OCI-LY1 (cell line): Measurements from ENCODE around the gene HGFAC.

Experiments
- EZH2 ChIP-seq: fragments of 200-600 bp; sonication (generic), shearing (Covaris generic); IDR thresholded peaks from 2 replicates; pipeline ENCODE4 v1.8.0; 2017; ENCODE audit warnings: borderline replicate concordance, mixed run types, mild to moderate bottlenecking, antibody characterized with exemption, low read length, moderate library complexity, mixed read lengths
- TF ChIP-seq, protein P1 (sequence below): fragments of 200-600 bp; sonication (generic), shearing (Covaris generic); IDR thresholded peaks from 2 replicates; pipeline ENCODE4 v1.5.1; 2017; ENCODE audit warnings: mild to moderate bottlenecking, antibody characterized with exemption, low read length, moderate library complexity, mixed read lengths

DNA sequence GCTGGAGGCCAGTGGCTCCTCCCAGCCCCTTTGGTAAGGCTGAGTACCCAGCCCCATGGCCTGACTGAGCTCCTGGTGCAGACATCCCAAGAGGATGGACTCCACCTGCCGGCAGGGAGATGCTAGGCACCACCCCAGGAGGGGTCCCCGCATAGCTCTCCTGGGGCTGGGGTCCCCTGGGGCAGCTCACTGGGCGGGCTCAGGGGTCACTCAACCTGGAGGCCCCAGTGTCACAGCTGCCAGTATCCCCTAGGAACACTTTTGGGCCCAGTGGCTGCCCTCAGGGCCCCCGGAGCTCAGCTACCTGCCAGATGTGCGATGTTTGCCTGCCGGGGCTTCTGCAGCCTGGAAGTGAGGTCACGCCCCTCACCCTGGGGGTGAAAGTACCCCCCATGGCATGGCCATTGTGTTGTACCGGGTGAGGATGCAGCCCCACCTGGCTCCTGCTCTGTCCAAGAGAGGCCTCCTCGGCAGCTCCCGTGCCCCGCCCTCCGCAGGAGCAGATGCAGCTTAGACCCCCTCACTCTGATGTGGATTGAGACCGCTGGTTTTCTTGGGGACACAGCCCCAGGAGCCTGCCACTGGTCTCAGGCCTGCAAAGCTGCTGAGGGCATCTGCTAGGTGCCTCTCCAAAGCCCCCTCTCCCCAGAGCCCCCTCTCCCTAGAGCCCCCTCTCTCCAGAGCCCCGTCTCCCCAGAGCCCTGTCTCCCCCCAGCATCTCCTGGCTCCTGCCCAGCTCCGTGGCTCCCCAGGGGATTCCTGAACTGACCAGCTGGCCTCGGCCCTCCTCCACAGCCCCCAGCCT is 6.7 kb upstream of the HGFAC start:
- TF ChIP-seq, protein P1, sequence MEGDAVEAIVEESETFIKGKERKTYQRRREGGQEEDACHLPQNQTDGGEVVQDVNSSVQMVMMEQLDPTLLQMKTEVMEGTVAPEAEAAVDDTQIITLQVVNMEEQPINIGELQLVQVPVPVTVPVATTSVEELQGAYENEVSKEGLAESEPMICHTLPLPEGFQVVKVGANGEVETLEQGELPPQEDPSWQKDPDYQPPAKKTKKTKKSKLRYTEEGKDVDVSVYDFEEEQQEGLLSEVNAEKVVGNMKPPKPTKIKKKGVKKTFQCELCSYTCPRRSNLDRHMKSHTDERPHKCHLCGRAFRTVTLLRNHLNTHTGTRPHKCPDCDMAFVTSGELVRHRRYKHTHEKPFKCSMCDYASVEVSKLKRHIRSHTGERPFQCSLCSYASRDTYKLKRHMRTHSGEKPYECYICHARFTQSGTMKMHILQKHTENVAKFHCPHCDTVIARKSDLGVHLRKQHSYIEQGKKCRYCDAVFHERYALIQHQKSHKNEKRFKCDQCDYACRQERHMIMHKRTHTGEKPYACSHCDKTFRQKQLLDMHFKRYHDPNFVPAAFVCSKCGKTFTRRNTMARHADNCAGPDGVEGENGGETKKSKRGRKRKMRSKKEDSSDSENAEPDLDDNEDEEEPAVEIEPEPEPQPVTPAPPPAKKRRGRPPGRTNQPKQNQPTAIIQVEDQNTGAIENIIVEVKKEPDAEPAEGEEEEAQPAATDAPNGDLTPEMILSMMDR: no peak
- TF ChIP-seq EZH2: no peak
